Neural cell (in vitro differentiated cells): Measurements from ENCODE around the gene SORL1-AS1.

Experiments
- H2AFZ ChIP-seq: fragments of 200-600, 300-800 bp; sonication (generic), shearing (Covaris generic); 2 replicates; pipeline ENCODE4 v1.6.0; 2014; ENCODE audit warnings: low read depth, mild to moderate bottlenecking, antibody characterized with exemption, low read length, moderate library complexity
- H3F3A ChIP-seq: fragments of 200-600 bp; shearing (Covaris generic); 2 replicates; pipeline ENCODE4 v1.6.1; 2016; ENCODE audit warnings: mild to moderate bottlenecking, moderate library complexity, mixed read lengths, antibody characterized with exemption, low read length; ENCODE audit not compliant: insufficient read depth, poor library complexity, severe bottlenecking
- H3K27ac ChIP-seq: fragments of 200-600, 300-800 bp; sonication (generic), shearing (Covaris generic); 2 replicates; pipeline ENCODE4 v1.5.1; 2014; ENCODE audit warnings: mild to moderate bottlenecking, low read length, moderate library complexity
- H3K27me3 ChIP-seq: fragments of 300-800, 200-600 bp; sonication (generic), shearing (Covaris generic); 2 replicates; pipeline ENCODE4 v1.6.0; 2014; ENCODE audit warnings: mild to moderate bottlenecking, low read depth, low read length, moderate library complexity; ENCODE audit not compliant: insufficient read depth
- H3K36me3 ChIP-seq: fragments of 300-800, 200-600 bp; sonication (generic), shearing (Covaris generic); 2 replicates; pipeline ENCODE4 v1.5.1; 2014; ENCODE audit warnings: mild to moderate bottlenecking, antibody characterized with exemption, low read length, moderate library complexity; ENCODE audit not compliant: insufficient read depth
- H3K4me2 ChIP-seq: fragments of 300-800, 200-600 bp; sonication (generic), shearing (Covaris generic); 2 replicates; pipeline ENCODE4 v1.6.0; 2014; ENCODE audit warnings: mild to moderate bottlenecking, low read length
- H3K4me3 ChIP-seq: fragments of 300-800, 200-600 bp; sonication (generic), shearing (Covaris generic); 2 replicates; pipeline ENCODE4 v1.5.1; 2014; ENCODE audit warnings: mild to moderate bottlenecking, low read length, moderate library complexity
- H3K79me2 ChIP-seq: fragments of 200-600 bp; shearing (Covaris generic); replicated peaks from 2 replicates; pipeline ENCODE4 v1.6.0; 2014; ENCODE audit warnings: mild to moderate bottlenecking, low read length, moderate library complexity; ENCODE audit not compliant: insufficient read depth
- H3K9ac ChIP-seq: fragments of 300-800, 200-600 bp; sonication (generic), shearing (Covaris generic); 2 replicates; pipeline ENCODE4 v1.6.1; 2016; ENCODE audit warnings: mild to moderate bottlenecking, low read length, mixed read lengths
- H3K9me2 ChIP-seq: fragments of 200-600 bp; shearing (Covaris generic); 2 replicates; pipeline ENCODE4 v1.6.1; 2016; ENCODE audit warnings: mild to moderate bottlenecking, low read length, mixed read lengths; ENCODE audit not compliant: insufficient read depth
- H3K9me3 ChIP-seq: fragments of 200-600, 300-800 bp; sonication (generic), shearing (Covaris generic); 2 replicates; pipeline ENCODE4 v1.6.1; 2016; ENCODE audit warnings: mild to moderate bottlenecking, mixed run types, low read length, moderate library complexity, mixed read lengths
- H4K20me1 ChIP-seq: fragments of 200-600 bp; shearing (Covaris generic); 2 replicates; pipeline ENCODE4 v1.6.1; 2016; ENCODE audit warnings: mild to moderate bottlenecking, mixed run types; ENCODE audit not compliant: insufficient read depth
- EP300 ChIP-seq: fragments of 450-650 bp; conservative IDR thresholded peaks from 2 replicates; pipeline ENCODE4 v1.6.1; 2014; ENCODE audit warnings: antibody characterized with exemption, mild to moderate bottlenecking, moderate library complexity; ENCODE audit not compliant: poor library complexity, severe bottlenecking
- EZH2 ChIP-seq: fragments of 200-600, 300-800 bp; shearing (Covaris generic), sonication (generic); IDR thresholded peaks from 2 replicates; pipeline ENCODE4 v1.6.1; 2014; ENCODE audit warnings: antibody characterized with exemption, low read length, borderline replicate concordance, mild to moderate bottlenecking; ENCODE audit not compliant: insufficient read depth, poor library complexity, severe bottlenecking
- MXI1 ChIP-seq: fragments of 450-650 bp; conservative IDR thresholded peaks from 2 replicates; pipeline ENCODE4 v1.6.1; 2014; ENCODE audit warnings: antibody characterized with exemption, mild to moderate bottlenecking; ENCODE audit not compliant: poor library complexity, severe bottlenecking
- POLR2AphosphoS5 ChIP-seq: IDR thresholded peaks from 2 replicates; pipeline ENCODE4 v1.6.1; 2012
- RAD21 ChIP-seq: fragments of 450-650 bp; conservative IDR thresholded peaks from 2 replicates; pipeline ENCODE4 v1.6.1; 2014; ENCODE audit warnings: antibody characterized with exemption, mild to moderate bottlenecking, moderate library complexity
- SMC3 ChIP-seq: fragments of 450-650 bp; conservative IDR thresholded peaks from 2 replicates; pipeline ENCODE4 v1.6.1; 2014; ENCODE audit warnings: antibody characterized with exemption, mild to moderate bottlenecking, moderate library complexity; ENCODE audit not compliant: poor library complexity
- TAF1 ChIP-seq: IDR thresholded peaks from 2 replicates; pipeline ENCODE4 v1.6.1; 2012; ENCODE audit warnings: low read depth
- TF ChIP-seq, protein P1 (sequence below): IDR thresholded peaks from 2 replicates; pipeline ENCODE4 v1.6.1; 2012; ENCODE audit warnings: borderline replicate concordance
- TF ChIP-seq, protein P2 (sequence below): fragments of 450-650 bp; IDR thresholded peaks from 2 replicates; pipeline ENCODE4 v1.5.1; 2014; ENCODE audit warnings: antibody characterized with exemption, mild to moderate bottlenecking, moderate library complexity; ENCODE audit not compliant: poor library complexity, severe bottlenecking

Gene SORL1-AS1

DNA sequence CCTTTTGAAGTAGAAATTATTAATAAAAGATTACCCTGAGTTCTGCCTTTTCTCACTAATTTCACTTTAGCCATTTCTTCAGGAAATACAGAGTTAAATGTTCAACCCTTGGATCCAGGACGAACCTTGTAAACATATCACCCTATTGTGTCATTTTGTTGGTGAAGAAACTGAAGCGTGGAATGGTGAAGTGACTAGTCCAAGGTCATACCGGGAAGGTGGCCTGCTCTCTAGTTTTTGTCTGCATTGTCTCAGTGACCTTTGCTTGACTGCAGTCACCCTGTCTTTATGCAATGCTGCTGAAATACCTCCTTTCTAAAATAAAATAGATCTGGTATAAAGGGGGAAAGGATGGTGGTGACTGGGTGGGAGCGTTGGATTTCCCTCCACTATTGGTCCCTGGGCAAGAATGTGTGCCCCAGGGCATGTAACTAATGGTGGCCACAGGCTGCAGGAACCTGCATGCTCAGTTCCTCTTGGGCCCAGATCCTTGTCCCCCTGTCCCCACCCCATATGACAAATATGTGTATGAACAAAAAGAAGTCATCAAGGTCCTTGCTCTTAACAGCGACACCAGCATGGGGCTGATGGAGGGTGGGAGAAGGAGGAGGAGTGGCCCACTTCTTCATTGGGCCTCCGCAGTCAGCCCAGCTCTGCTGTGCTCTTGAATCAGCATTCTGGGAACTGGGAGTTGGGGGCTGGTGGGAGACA, 977 bp upstream of the SORL1-AS1 start:
- no peaks in the 10 kb centered on the region for H3K9me2 ChIP-seq
- H3K4me3 ChIP-seq = peak overlapping the region; percentile 98
- no peaks in the 10 kb centered on the region for H4K20me1 ChIP-seq
- H3K9me3 ChIP-seq = no peaks in the 10 kb centered on the region
- no peak overlapping the region for H2AFZ ChIP-seq
- H3K9ac ChIP-seq = no peak overlapping the region
- no peaks in the 10 kb centered on the region for H3K27me3 ChIP-seq
- no peak overlapping the region for H3K27ac ChIP-seq
- H3K4me2 ChIP-seq = peak overlapping the region; percentile 62
- H3K36me3 ChIP-seq = no peaks in the 10 kb centered on the region
- TF ChIP-seq TAF1 = no peak
- TF ChIP-seq MXI1 = no peak
- no peak for TF ChIP-seq POLR2AphosphoS5
- no peak for TF ChIP-seq SMC3
- TF ChIP-seq RAD21 = no peak
- no peak for TF ChIP-seq EP300
- TF ChIP-seq EZH2 = no peak
- TF ChIP-seq, protein P1, sequence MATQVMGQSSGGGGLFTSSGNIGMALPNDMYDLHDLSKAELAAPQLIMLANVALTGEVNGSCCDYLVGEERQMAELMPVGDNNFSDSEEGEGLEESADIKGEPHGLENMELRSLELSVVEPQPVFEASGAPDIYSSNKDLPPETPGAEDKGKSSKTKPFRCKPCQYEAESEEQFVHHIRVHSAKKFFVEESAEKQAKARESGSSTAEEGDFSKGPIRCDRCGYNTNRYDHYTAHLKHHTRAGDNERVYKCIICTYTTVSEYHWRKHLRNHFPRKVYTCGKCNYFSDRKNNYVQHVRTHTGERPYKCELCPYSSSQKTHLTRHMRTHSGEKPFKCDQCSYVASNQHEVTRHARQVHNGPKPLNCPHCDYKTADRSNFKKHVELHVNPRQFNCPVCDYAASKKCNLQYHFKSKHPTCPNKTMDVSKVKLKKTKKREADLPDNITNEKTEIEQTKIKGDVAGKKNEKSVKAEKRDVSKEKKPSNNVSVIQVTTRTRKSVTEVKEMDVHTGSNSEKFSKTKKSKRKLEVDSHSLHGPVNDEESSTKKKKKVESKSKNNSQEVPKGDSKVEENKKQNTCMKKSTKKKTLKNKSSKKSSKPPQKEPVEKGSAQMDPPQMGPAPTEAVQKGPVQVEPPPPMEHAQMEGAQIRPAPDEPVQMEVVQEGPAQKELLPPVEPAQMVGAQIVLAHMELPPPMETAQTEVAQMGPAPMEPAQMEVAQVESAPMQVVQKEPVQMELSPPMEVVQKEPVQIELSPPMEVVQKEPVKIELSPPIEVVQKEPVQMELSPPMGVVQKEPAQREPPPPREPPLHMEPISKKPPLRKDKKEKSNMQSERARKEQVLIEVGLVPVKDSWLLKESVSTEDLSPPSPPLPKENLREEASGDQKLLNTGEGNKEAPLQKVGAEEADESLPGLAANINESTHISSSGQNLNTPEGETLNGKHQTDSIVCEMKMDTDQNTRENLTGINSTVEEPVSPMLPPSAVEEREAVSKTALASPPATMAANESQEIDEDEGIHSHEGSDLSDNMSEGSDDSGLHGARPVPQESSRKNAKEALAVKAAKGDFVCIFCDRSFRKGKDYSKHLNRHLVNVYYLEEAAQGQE = no peak
- TF ChIP-seq, protein P2, sequence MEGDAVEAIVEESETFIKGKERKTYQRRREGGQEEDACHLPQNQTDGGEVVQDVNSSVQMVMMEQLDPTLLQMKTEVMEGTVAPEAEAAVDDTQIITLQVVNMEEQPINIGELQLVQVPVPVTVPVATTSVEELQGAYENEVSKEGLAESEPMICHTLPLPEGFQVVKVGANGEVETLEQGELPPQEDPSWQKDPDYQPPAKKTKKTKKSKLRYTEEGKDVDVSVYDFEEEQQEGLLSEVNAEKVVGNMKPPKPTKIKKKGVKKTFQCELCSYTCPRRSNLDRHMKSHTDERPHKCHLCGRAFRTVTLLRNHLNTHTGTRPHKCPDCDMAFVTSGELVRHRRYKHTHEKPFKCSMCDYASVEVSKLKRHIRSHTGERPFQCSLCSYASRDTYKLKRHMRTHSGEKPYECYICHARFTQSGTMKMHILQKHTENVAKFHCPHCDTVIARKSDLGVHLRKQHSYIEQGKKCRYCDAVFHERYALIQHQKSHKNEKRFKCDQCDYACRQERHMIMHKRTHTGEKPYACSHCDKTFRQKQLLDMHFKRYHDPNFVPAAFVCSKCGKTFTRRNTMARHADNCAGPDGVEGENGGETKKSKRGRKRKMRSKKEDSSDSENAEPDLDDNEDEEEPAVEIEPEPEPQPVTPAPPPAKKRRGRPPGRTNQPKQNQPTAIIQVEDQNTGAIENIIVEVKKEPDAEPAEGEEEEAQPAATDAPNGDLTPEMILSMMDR = no peak
- H3K79me2 ChIP-seq = no peaks in the 10 kb centered on the region
- no peaks in the 10 kb centered on the region for H3F3A ChIP-seq

- no peaks in the 10 kb centered on the region for H3K27me3 ChIP-seq
- no peaks in the 10 kb centered on the region for H3F3A ChIP-seq
- H3K4me3 ChIP-seq = peak within 1 kb of the TSS; percentile 98
- TF ChIP-seq POLR2AphosphoS5 (peak; percentile 34), EZH2 (no peak), SMC3 (peak; percentile 78), TAF1 (no peak), EP300 (no peak), RAD21 (peak; percentile 63), MXI1 (peak; percentile 75)
- TF ChIP-seq, protein P2 = peak; percentile 88
- TF ChIP-seq, protein P1 = no peak
- H3K36me3 ChIP-seq = no peaks in the 10 kb centered on the region
- no peaks in the 10 kb centered on the region for H3K9me2 ChIP-seq
- peak within 1 kb of the TSS; percentile 62 for H3K4me2 ChIP-seq
- H2AFZ ChIP-seq = peak within 1 kb of the TSS; percentile 83
- no peaks in the 10 kb centered on the region for H3K9me3 ChIP-seq
- H4K20me1 ChIP-seq = no peaks in the 10 kb centered on the region
- no peaks in the 10 kb centered on the region for H3K79me2 ChIP-seq
- H3K9ac ChIP-seq = peak within 1 kb of the TSS; percentile 71
- H3K27ac ChIP-seq = peak within 1 kb of the TSS; percentile 14
These were observed 670 bp downstream of the SORL1-AS1 start, which contains the start of gene SORL1 for GRCh38 chr11:121451986-121452608. Gene SORL1 (plus strand): TSS chr11:121452314. CDS start chr11:121452332, 18 bp downstream.
